Measurements from ENCODE around the gene PDE11A. TPM values are rescaled to one million over a fixed set of nuclear protein-coding genes. Genes with fewer than 3 reads are reported as not detected.

Gene PDE11A
- total and polyA plus RNA-seq, 4 donors, result 0.11 to 1.3 (median 0.25) TPM; not detected in 1

DNA sequence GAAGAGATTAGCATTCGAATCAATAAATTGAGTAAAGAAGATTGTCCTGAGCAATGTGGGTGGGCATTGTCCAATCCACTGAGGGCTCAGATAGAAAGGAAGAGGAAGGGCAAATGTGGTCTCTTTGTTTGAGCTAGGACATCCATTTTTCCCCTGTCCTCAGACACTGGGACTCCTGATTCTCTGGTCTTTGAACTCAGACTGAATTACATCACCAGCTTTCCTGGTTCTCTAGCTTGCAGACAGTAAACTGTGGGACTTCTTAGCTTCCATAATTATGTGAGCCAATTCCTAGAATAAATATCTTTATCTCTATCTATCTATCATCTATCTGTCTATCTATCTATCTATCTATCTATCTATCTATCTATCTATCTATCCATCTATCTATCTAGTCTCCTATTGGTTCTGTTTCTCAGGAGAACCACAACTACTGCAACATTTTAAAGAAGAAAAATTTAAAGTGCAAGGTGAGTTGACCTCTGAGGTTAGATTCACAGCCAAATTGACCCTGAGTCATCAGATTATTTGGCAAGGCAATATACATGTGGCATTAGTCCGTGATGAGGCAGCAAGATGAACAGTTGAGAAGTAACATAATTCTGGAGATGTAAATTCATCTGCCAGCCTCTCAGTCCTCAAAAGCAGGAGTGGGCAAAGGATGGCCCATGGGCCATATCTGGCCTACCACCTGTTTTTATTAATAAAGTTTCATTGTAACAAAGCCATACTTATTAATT lies 191.4 kb downstream of the PDE11A start:
- H3K27me3 ChIP-seq (ENCODE audit: control insufficient read depth in 3 of 3, insufficient read depth in 3 of 3, low read length in 2 of 3), result no peaks in the 10 kb centered on the region
- TF ChIP-seq, protein P1, sequence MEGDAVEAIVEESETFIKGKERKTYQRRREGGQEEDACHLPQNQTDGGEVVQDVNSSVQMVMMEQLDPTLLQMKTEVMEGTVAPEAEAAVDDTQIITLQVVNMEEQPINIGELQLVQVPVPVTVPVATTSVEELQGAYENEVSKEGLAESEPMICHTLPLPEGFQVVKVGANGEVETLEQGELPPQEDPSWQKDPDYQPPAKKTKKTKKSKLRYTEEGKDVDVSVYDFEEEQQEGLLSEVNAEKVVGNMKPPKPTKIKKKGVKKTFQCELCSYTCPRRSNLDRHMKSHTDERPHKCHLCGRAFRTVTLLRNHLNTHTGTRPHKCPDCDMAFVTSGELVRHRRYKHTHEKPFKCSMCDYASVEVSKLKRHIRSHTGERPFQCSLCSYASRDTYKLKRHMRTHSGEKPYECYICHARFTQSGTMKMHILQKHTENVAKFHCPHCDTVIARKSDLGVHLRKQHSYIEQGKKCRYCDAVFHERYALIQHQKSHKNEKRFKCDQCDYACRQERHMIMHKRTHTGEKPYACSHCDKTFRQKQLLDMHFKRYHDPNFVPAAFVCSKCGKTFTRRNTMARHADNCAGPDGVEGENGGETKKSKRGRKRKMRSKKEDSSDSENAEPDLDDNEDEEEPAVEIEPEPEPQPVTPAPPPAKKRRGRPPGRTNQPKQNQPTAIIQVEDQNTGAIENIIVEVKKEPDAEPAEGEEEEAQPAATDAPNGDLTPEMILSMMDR (IDR thresholded peaks at IDR 0.05; ENCODE audit: control extremely low read depth, extremely low read depth), result no peak
- H3K27ac ChIP-seq (ENCODE audit: low read depth in 1 of 2, low read length in 1 of 2), result no peak overlapping the region
- no peak overlapping the region for H3K4me3 ChIP-seq
- no peaks in the 10 kb centered on the region for H3K36me3 ChIP-seq (ENCODE audit: control insufficient read depth in 4 of 4, insufficient read depth in 4 of 4, low read length in 4 of 4)
- ATAC-seq (ENCODE audit: insufficient read depth, low FRiP score) (no peak), DNase-seq (no peak)
- 80 to 86% methylated on average over 2 of the region's 2 CpGs for WGBS, 2 donors
- H3K4me1 ChIP-seq (ENCODE audit: control insufficient read depth in 5 of 5, insufficient read depth in 5 of 5, low read length in 5 of 5), result no peaks in the 10 kb centered on the region
- H3K9ac ChIP-seq (ENCODE audit: insufficient read depth in 1 of 2, low read length in 2 of 2), result no peak overlapping the region
- H3K9me3 ChIP-seq (ENCODE audit: control insufficient read depth in 4 of 4, insufficient read depth in 3 of 4, low read length in 3 of 4), result no peaks in the 10 kb centered on the region

DNA sequence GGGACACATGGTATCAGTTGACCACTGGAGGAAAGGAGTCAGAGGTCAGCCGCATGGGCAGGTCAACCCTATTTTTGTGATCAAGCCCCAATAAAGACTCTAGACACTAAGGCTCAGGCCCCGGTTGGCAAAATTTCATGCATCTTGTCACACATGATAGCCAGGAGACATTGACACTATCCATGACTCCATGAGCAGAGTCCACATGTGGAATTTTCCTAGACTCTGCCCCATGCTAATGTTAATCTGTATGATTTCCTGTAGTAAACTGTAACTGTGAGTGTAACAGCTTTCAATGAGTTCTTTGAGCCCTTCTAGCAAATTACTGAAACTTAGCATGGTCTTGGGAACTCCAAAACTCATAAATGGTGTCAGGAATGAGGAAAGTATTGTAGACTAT lies 192.3 kb downstream of the PDE11A start:
- 95 to 96% methylated on average over 2 of the region's 2 CpGs for WGBS, 2 donors
- Histone ChIP-seq H3K9ac (ENCODE audit: insufficient read depth in 1 of 2, low read length in 2 of 2) (no peak overlapping the region), H3K9me3 (ENCODE audit: control insufficient read depth in 4 of 4, insufficient read depth in 3 of 4, low read length in 3 of 4) (no peaks in the 10 kb centered on the region), H3K4me1 (ENCODE audit: control insufficient read depth in 5 of 5, insufficient read depth in 5 of 5, low read length in 5 of 5) (no peaks in the 10 kb centered on the region), H3K27ac (ENCODE audit: low read depth in 1 of 2, low read length in 1 of 2) (no peak overlapping the region), H3K27me3 (ENCODE audit: control insufficient read depth in 3 of 3, insufficient read depth in 3 of 3, low read length in 2 of 3) (no peaks in the 10 kb centered on the region), H3K36me3 (ENCODE audit: control insufficient read depth in 4 of 4, insufficient read depth in 4 of 4, low read length in 4 of 4) (no peaks in the 10 kb centered on the region), H3K4me3 (no peak overlapping the region)
- no peak for ATAC-seq (ENCODE audit: insufficient read depth, low FRiP score)
- TF ChIP-seq, protein P1 (IDR thresholded peaks at IDR 0.05; ENCODE audit: control extremely low read depth, extremely low read depth), result no peak
- DNase-seq, result no peak

DNA sequence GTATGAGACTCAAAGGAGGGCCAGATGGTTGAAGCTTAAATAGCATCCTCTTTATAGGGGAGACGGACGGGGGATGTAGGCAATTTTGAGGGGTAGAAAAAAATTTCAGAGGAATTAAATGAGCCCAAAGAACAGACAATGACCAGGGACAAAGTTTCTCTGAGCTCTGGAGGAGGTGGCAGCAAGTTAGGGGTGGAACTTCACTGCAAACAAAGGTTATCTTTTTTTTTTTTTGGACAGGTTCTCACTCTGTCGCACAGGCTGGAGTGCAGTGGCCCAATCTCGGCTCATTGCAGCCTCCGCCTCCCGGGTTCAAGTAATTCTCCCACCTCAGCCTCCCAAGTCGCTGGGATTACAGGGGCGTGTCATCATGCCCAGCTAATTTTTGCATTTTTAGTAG lies 195.6 kb downstream of the PDE11A start:
- DNase-seq, result no peak
- TF ChIP-seq, protein P1 (IDR thresholded peaks at IDR 0.05; ENCODE audit: control extremely low read depth, extremely low read depth), result no peak
- Histone ChIP-seq H3K4me3 (no peak overlapping the region), H3K9ac (ENCODE audit: insufficient read depth in 1 of 2, low read length in 2 of 2) (no peak overlapping the region), H3K27ac (ENCODE audit: low read depth in 1 of 2, low read length in 1 of 2) (no peak overlapping the region), H3K9me3 (ENCODE audit: control insufficient read depth in 4 of 4, insufficient read depth in 3 of 4, low read length in 3 of 4) (no peaks in the 10 kb centered on the region), H3K27me3 (ENCODE audit: control insufficient read depth in 3 of 3, insufficient read depth in 3 of 3, low read length in 2 of 3) (no peaks in the 10 kb centered on the region), H3K4me1 (ENCODE audit: control insufficient read depth in 5 of 5, insufficient read depth in 5 of 5, low read length in 5 of 5) (no peaks in the 10 kb centered on the region), H3K36me3 (ENCODE audit: control insufficient read depth in 4 of 4, insufficient read depth in 4 of 4, low read length in 4 of 4) (no peaks in the 10 kb centered on the region)
- 91 to 93% methylated on average over 8 of the region's 8 CpGs for WGBS, 2 donors
- no peak for ATAC-seq (ENCODE audit: insufficient read depth, low FRiP score)

DNA sequence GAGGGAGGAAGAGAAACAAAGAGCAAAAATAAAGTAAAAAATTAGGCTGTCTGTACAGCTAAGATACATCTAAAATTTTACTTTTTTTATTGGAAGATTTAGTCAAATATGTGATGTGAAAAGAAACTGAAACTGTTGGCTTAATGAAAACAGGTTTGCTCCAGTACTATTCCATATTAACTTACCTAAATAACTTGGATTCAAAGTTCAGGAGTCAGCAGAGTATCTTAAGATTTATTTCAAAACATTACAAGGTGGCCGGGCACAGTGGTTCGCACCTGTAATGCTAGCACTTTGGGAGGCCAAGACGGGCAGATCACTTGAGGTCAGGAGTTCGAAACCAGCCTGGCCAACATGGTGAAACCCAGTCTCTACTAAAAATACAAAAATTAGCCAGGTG lies 197.9 kb downstream of the PDE11A start:
- TF ChIP-seq, protein P1 (IDR thresholded peaks at IDR 0.05; ENCODE audit: control extremely low read depth, extremely low read depth), result no peak
- no peak for ATAC-seq (ENCODE audit: insufficient read depth, low FRiP score)
- no peaks in the 10 kb centered on the region for H3K36me3 ChIP-seq (ENCODE audit: control insufficient read depth in 4 of 4, insufficient read depth in 4 of 4, low read length in 4 of 4)
- no peak overlapping the region for H3K27ac ChIP-seq (ENCODE audit: low read depth in 1 of 2, low read length in 1 of 2)
- no peak overlapping the region for H3K4me3 ChIP-seq
- DNase-seq, result no peak
- peaks cover 0 to 3% (median 0%) of the 10 kb centered on the region in 4 donors for H3K9me3 ChIP-seq (ENCODE audit: control insufficient read depth in 4 of 4, insufficient read depth in 3 of 4, low read length in 3 of 4)
- 93 to 96% methylated on average over 4 of the region's 4 CpGs for WGBS, 2 donors
- H3K9ac ChIP-seq (ENCODE audit: insufficient read depth in 1 of 2, low read length in 2 of 2), result no peak overlapping the region
- no peaks in the 10 kb centered on the region for H3K27me3 ChIP-seq (ENCODE audit: control insufficient read depth in 3 of 3, insufficient read depth in 3 of 3, low read length in 2 of 3)
- H3K4me1 ChIP-seq (ENCODE audit: control insufficient read depth in 5 of 5, insufficient read depth in 5 of 5, low read length in 5 of 5), result no peaks in the 10 kb centered on the region

Data from lung (tissue), 12 donors.